Osteocyte (in vitro differentiated cells): ENCODE data around the gene UTY. TPM values are rescaled to one million over a fixed set of nuclear protein-coding genes. Genes with fewer than 3 reads are reported as not detected.

ENCODE experiments used
- DNase-seq: peaks from one replicate; pipeline ENCODE4 v3.0.0; 2021; ENCODE audit warnings: mixed read lengths; ENCODE audit not compliant: unreplicated experiment; ENCODE audit errors: extremely low spot score
- H3K27ac Mint-ChIP-seq: one replicate; pipeline ENCODE4 v1.8.0; 2021; ENCODE audit warnings: mild to moderate bottlenecking, mixed read lengths; ENCODE audit not compliant: unreplicated experiment
- H3K27me3 Mint-ChIP-seq: one replicate; pipeline ENCODE4 v1.8.0; 2021; ENCODE audit warnings: mixed read lengths; ENCODE audit not compliant: unreplicated experiment
- H3K36me3 Mint-ChIP-seq: one replicate; pipeline ENCODE4 v1.8.0; 2021; ENCODE audit warnings: mixed read lengths; ENCODE audit not compliant: unreplicated experiment
- H3K4me1 Mint-ChIP-seq: one replicate; pipeline ENCODE4 v1.8.0; 2021; ENCODE audit warnings: mixed read lengths; ENCODE audit not compliant: unreplicated experiment
- H3K4me3 Mint-ChIP-seq: one replicate; pipeline ENCODE4 v1.8.0; 2021; ENCODE audit warnings: mild to moderate bottlenecking, moderate library complexity, mixed read lengths; ENCODE audit not compliant: unreplicated experiment
- H3K9me3 Mint-ChIP-seq: one replicate; pipeline ENCODE4 v1.8.0; 2021; ENCODE audit warnings: mixed read lengths; ENCODE audit not compliant: unreplicated experiment
- CTCF ChIP-seq: fragments of 200-600 bp; sonication (generic); IDR thresholded peaks from 2 replicates; pipeline ENCODE4 v1.5.0; 2021; ENCODE audit warnings: antibody characterized with exemption, mild to moderate bottlenecking, moderate library complexity
- total RNA-seq: library from RNA; stranded (reverse); gene quantifications from 2 replicates; pipeline ENCODE4 v1.2.1, GENCODE V29; 2021

The UTY gene
- total RNA-seq, 1 donor from 2014 or later, result not detected

- Mint-ChIP-seq H3K4me1 (no peaks in the 10 kb centered on the region), H3K4me3 (no peak overlapping the region), H3K27me3 (no peaks in the 10 kb centered on the region), H3K27ac (no peak overlapping the region), H3K36me3 (no peaks in the 10 kb centered on the region), H3K9me3 (no peaks in the 10 kb centered on the region)
- DNase-seq, result no peak
- TF ChIP-seq CTCF, result no peak
These were observed 29.2 kb downstream of the UTY start for GRCh38 chrY:13450596-13451130.

- Mint-ChIP-seq H3K9me3 (no peaks in the 10 kb centered on the region), H3K4me3 (no peak overlapping the region), H3K27ac (no peak overlapping the region), H3K27me3 (no peaks in the 10 kb centered on the region), H3K36me3 (no peaks in the 10 kb centered on the region), H3K4me1 (no peaks in the 10 kb centered on the region)
- no peak for DNase-seq
- no peak for TF ChIP-seq CTCF
These were observed 34.3 kb downstream of the UTY start for GRCh38 chrY:13445566-13445965.

- no peak for TF ChIP-seq CTCF
- Mint-ChIP-seq H3K27ac (no peak overlapping the region), H3K9me3 (no peaks in the 10 kb centered on the region)
These were observed 36.7 kb downstream of the UTY start for GRCh38 chrY:13443146-13443545.

GRCh38 chrY:13440811-13441210 lies 39.0 kb downstream of the UTY start:
- H3K4me1 Mint-ChIP-seq, result no peaks in the 10 kb centered on the region
- no peaks in the 10 kb centered on the region for H3K27me3 Mint-ChIP-seq
- TF ChIP-seq CTCF, result no peak
- no peak overlapping the region for H3K4me3 Mint-ChIP-seq
- no peak overlapping the region for H3K27ac Mint-ChIP-seq
- no peaks in the 10 kb centered on the region for H3K36me3 Mint-ChIP-seq
- no peak for DNase-seq
- no peaks in the 10 kb centered on the region for H3K9me3 Mint-ChIP-seq

More at GRCh38 chrY:13443146-13443545, 36.7 kb downstream of the UTY start:
- H3K4me1 Mint-ChIP-seq, result no peaks in the 10 kb centered on the region
- no peaks in the 10 kb centered on the region for H3K27me3 Mint-ChIP-seq
- H3K4me3 Mint-ChIP-seq, result no peak overlapping the region
- DNase-seq, result no peak
- H3K36me3 Mint-ChIP-seq, result no peaks in the 10 kb centered on the region

GRCh38 chrY:13435968-13436937 lies 43.6 kb downstream of the UTY start:
- Mint-ChIP-seq H3K27ac (no peak overlapping the region), H3K4me1 (no peaks in the 10 kb centered on the region), H3K27me3 (no peaks in the 10 kb centered on the region), H3K9me3 (no peaks in the 10 kb centered on the region), H3K36me3 (no peaks in the 10 kb centered on the region), H3K4me3 (no peak overlapping the region)
- no peak for TF ChIP-seq CTCF
- no peak for DNase-seq
